Liver (tissue), 9 donors: ENCODE results near the gene HDGFL3. TPM values are rescaled to one million over a fixed set of nuclear protein-coding genes. Genes with fewer than 3 reads are reported as not detected.

Experiments
- DNase-seq: peaks from one replicate; pipeline ENCODE4 v3.0.0-alpha.2; 2017; ENCODE audit warnings: low spot score
- H3K27ac ChIP-seq, 2 donors: one replicate each; pipeline ENCODE4 v1.7.0; 2013; ENCODE audit warnings: inconsistent platforms in 2 of 2, low read length in 2 of 2, control low read depth in 1 of 2, low read depth in 1 of 2, mild to moderate bottlenecking in 1 of 2
- H3K27me3 ChIP-seq, 4 donors: one replicate each; pipeline versions ENCODE4 v1.6.1 to v1.7.0; 2013; ENCODE audit warnings: low read length in 3 of 4, inconsistent platforms in 1 of 4, mild to moderate bottlenecking in 1 of 4, moderate library complexity in 1 of 4; ENCODE audit not compliant: control insufficient read depth in 4 of 4, insufficient read depth in 4 of 4
- H3K36me3 ChIP-seq, 4 donors: one replicate each; pipeline versions ENCODE4 v1.6.1 to v1.7.0; 2013; ENCODE audit warnings: low read length in 3 of 4, mild to moderate bottlenecking in 3 of 4, low read depth in 1 of 4, moderate library complexity in 1 of 4; ENCODE audit not compliant: control insufficient read depth in 4 of 4, insufficient read depth in 3 of 4
- H3K4me1 ChIP-seq, 4 donors: one replicate each; pipeline versions ENCODE4 v1.6.1 to v1.7.0; 2013; ENCODE audit warnings: low read length in 3 of 4, mild to moderate bottlenecking in 3 of 4, moderate library complexity in 1 of 4; ENCODE audit not compliant: control insufficient read depth in 4 of 4, insufficient read depth in 4 of 4
- H3K4me3 ChIP-seq, 3 donors: one replicate each; pipeline versions ENCODE4 v1.6.1 to v1.7.0; 2013; ENCODE audit warnings: low read length in 3 of 3, control low read depth in 1 of 3, low read depth in 1 of 3, mild to moderate bottlenecking in 1 of 3
- H3K9ac ChIP-seq, 2 donors: one replicate each; pipeline ENCODE4 v1.7.0; 2013; ENCODE audit warnings: low read length in 2 of 2, mild to moderate bottlenecking in 2 of 2, moderate library complexity in 2 of 2, control low read depth in 1 of 2, low read depth in 1 of 2
- H3K9me3 ChIP-seq, 4 donors: one replicate each; pipeline versions ENCODE4 v1.6.1 to v1.7.0; 2013; ENCODE audit warnings: low read length in 3 of 4; ENCODE audit not compliant: control insufficient read depth in 4 of 4
- ATF3 ChIP-seq: IDR thresholded peaks from 2 replicates; pipeline ENCODE4 v1.6.1; 2016; ENCODE audit warnings: antibody characterized with exemption
- CTCF ChIP-seq: fragments of 150-350 bp; IDR thresholded peaks from 2 replicates; pipeline ENCODE4 v1.5.1; 2017; ENCODE audit warnings: improper control_type of control experiment, low read depth, low read length; ENCODE audit not compliant: missing input control
- EGR1 ChIP-seq, 2 donors: IDR thresholded peaks; 2 replicates each; pipeline ENCODE4 v1.6.1; 2016 to 2018; ENCODE audit warnings: antibody characterized with exemption in 2 of 2, low read depth in 2 of 2
- FOXA1 ChIP-seq: IDR thresholded peaks from 2 replicates; pipeline ENCODE4 v1.6.1; 2016; ENCODE audit warnings: antibody characterized with exemption
- FOXA2 ChIP-seq: IDR thresholded peaks from 2 replicates; pipeline ENCODE4 v1.6.1; 2016; ENCODE audit warnings: antibody characterized with exemption
- GABPA ChIP-seq, 2 donors: IDR thresholded peaks in 1 of 2; conservative IDR thresholded peaks in 1 of 2; 2 replicates each; pipeline ENCODE4 v1.6.1; 2016; ENCODE audit warnings: antibody characterized with exemption in 2 of 2, mild to moderate bottlenecking in 1 of 2, moderate library complexity in 1 of 2
- HNF4A ChIP-seq, 2 donors: conservative IDR thresholded peaks; 2 replicates each; pipeline ENCODE4 v1.6.1; 2016; ENCODE audit warnings: antibody characterized with exemption in 2 of 2, mild to moderate bottlenecking in 2 of 2
- HNF4G ChIP-seq: IDR thresholded peaks from 2 replicates; pipeline ENCODE4 v1.6.1; 2016; ENCODE audit warnings: antibody characterized with exemption
- JUND ChIP-seq, 2 donors: IDR thresholded peaks; 2 replicates each; pipeline ENCODE4 v1.6.1; 2016; ENCODE audit warnings: antibody characterized with exemption in 2 of 2
- NR2F2 ChIP-seq: IDR thresholded peaks from 2 replicates; pipeline ENCODE4 v1.6.1; 2016; ENCODE audit warnings: antibody characterized with exemption
- RAD21 ChIP-seq, 2 donors: IDR thresholded peaks; 2 replicates each; pipeline ENCODE4 v1.6.1; 2016; ENCODE audit warnings: antibody characterized with exemption in 2 of 2, mild to moderate bottlenecking in 2 of 2
- RXRA ChIP-seq, 2 donors: IDR thresholded peaks; 2 replicates each; pipeline ENCODE4 v1.6.1; 2017 to 2018; ENCODE audit warnings: antibody characterized with exemption in 2 of 2, mild to moderate bottlenecking in 1 of 2
- SP1 ChIP-seq: IDR thresholded peaks from 2 replicates; pipeline ENCODE4 v1.6.1; 2018; ENCODE audit warnings: antibody characterized with exemption, mild to moderate bottlenecking
- TAF1 ChIP-seq: conservative IDR thresholded peaks from 2 replicates; pipeline ENCODE4 v1.6.1; 2016; ENCODE audit warnings: antibody characterized with exemption, mild to moderate bottlenecking
- YY1 ChIP-seq: IDR thresholded peaks from 2 replicates; pipeline ENCODE4 v1.6.1; 2016; ENCODE audit warnings: antibody characterized with exemption, mild to moderate bottlenecking
- ZBTB33 ChIP-seq: IDR thresholded peaks from 2 replicates; pipeline ENCODE4 v1.6.1; 2016; ENCODE audit warnings: antibody characterized with exemption
- WGBS: extraction: QIAGEN DNeasy Blood & Tissue Kit; methylation state at CpG from one replicate; pipeline ENCODE4 v1.1.7; 2013; 5-methylcytosine and 5-hydroxymethylcytosine counted together
- polyA plus RNA-seq, 2 donors: library from polyadenylated mRNA; stranded (reverse) in 1 of 2; unstranded in 1 of 2; fragments of 200-250 nt in 1 of 2; fragments of >200 nt in 1 of 2; fragmentation: Nextera tagmentation in 1 of 2; extraction: Ambion mirVana in 1 of 2; gene quantifications; one replicate each; pipeline versions ENCODE4 v1.2.1 to v1.2.3, GENCODE V29; 2013 to 2015
- total RNA-seq, 2 donors: library from RNA; depleted of rRNA; stranded (reverse); fragments of >200 nt; gene quantifications; one replicate each; pipeline ENCODE4 v1.2.3, GENCODE V29; 2014
- TF ChIP-seq, protein P1 (sequence below): IDR thresholded peaks from 2 replicates; pipeline ENCODE4 v1.6.1; 2016; ENCODE audit warnings: antibody characterized with exemption
- TF ChIP-seq, protein P2 (sequence below): IDR thresholded peaks from 2 replicates; pipeline ENCODE4 v1.6.1; 2016; ENCODE audit warnings: antibody characterized with exemption, mild to moderate bottlenecking
- donor health status: healthy.
- donor health status: healthy.
- donor health status: healthy.
- donor health status: healthy.
- donor health status: healthy.

The HDGFL3 gene
- total and polyA plus RNA-seq, 4 donors = 0.44 to 3.5 (median 1.0) TPM

GRCh38 chr15:83192742-83193141 is 14.9 kb downstream of the HDGFL3 start:
- H3K27ac ChIP-seq = no peak overlapping the region

More at GRCh38 chr15:83192742-83193141, 14.9 kb downstream of the HDGFL3 start:
- Histone ChIP-seq H3K36me3 (no peaks in the 10 kb centered on the region), H3K9me3 (no peaks in the 10 kb centered on the region), H3K4me3 (no peak overlapping the region), H3K9ac (no peak overlapping the region), H3K27me3 (peaks cover 0 to 6% (median 0%) of the 10 kb centered on the region in 4 donors), H3K4me1 (no peaks in the 10 kb centered on the region)
- no peak for DNase-seq
- TF ChIP-seq RAD21 (IDR thresholded peaks at IDR 0.05) = no peak
- TF ChIP-seq ZBTB33 = no peak
- no peak for TF ChIP-seq JUND (IDR thresholded peaks at IDR 0.05)
- no peak for TF ChIP-seq GABPA (IDR thresholded peaks at IDR 0.05 in 1 of 2, conservative IDR thresholded peaks at IDR 0.05 in 1 of 2)
- no peak for TF ChIP-seq FOXA2
- no peak for TF ChIP-seq SP1
- TF ChIP-seq HNF4G = no peak
- TF ChIP-seq, protein P1, sequence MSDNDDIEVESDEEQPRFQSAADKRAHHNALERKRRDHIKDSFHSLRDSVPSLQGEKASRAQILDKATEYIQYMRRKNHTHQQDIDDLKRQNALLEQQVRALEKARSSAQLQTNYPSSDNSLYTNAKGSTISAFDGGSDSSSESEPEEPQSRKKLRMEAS = no peak
- no peak for TF ChIP-seq ATF3
- no peak for TF ChIP-seq TAF1
- TF ChIP-seq FOXA1 = no peak
- TF ChIP-seq CTCF = no peak
- TF ChIP-seq YY1 = no peak
- no peak for TF ChIP-seq RXRA (IDR thresholded peaks at IDR 0.05)
- no peak for TF ChIP-seq EGR1 (IDR thresholded peaks at IDR 0.05; ENCODE audit: low read depth in 2 of 2)
- no peak for TF ChIP-seq HNF4A (conservative IDR thresholded peaks at IDR 0.05)
- TF ChIP-seq, protein P2, sequence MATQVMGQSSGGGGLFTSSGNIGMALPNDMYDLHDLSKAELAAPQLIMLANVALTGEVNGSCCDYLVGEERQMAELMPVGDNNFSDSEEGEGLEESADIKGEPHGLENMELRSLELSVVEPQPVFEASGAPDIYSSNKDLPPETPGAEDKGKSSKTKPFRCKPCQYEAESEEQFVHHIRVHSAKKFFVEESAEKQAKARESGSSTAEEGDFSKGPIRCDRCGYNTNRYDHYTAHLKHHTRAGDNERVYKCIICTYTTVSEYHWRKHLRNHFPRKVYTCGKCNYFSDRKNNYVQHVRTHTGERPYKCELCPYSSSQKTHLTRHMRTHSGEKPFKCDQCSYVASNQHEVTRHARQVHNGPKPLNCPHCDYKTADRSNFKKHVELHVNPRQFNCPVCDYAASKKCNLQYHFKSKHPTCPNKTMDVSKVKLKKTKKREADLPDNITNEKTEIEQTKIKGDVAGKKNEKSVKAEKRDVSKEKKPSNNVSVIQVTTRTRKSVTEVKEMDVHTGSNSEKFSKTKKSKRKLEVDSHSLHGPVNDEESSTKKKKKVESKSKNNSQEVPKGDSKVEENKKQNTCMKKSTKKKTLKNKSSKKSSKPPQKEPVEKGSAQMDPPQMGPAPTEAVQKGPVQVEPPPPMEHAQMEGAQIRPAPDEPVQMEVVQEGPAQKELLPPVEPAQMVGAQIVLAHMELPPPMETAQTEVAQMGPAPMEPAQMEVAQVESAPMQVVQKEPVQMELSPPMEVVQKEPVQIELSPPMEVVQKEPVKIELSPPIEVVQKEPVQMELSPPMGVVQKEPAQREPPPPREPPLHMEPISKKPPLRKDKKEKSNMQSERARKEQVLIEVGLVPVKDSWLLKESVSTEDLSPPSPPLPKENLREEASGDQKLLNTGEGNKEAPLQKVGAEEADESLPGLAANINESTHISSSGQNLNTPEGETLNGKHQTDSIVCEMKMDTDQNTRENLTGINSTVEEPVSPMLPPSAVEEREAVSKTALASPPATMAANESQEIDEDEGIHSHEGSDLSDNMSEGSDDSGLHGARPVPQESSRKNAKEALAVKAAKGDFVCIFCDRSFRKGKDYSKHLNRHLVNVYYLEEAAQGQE = no peak
- no peak for TF ChIP-seq NR2F2
- WGBS = 86% methylated on average over 2 of the region's 2 CpGs
